GM10847 (cell line): ENCODE measurements around the gene ADPRHL1.

ENCODE experiments used
- POLR2A ChIP-seq: IDR thresholded peaks from 2 replicates; pipeline ENCODE4 v1.6.1; 2011; ENCODE audit not compliant: insufficient read length; ENCODE audit errors: extremely low read depth

Gene ADPRHL1

DNA sequence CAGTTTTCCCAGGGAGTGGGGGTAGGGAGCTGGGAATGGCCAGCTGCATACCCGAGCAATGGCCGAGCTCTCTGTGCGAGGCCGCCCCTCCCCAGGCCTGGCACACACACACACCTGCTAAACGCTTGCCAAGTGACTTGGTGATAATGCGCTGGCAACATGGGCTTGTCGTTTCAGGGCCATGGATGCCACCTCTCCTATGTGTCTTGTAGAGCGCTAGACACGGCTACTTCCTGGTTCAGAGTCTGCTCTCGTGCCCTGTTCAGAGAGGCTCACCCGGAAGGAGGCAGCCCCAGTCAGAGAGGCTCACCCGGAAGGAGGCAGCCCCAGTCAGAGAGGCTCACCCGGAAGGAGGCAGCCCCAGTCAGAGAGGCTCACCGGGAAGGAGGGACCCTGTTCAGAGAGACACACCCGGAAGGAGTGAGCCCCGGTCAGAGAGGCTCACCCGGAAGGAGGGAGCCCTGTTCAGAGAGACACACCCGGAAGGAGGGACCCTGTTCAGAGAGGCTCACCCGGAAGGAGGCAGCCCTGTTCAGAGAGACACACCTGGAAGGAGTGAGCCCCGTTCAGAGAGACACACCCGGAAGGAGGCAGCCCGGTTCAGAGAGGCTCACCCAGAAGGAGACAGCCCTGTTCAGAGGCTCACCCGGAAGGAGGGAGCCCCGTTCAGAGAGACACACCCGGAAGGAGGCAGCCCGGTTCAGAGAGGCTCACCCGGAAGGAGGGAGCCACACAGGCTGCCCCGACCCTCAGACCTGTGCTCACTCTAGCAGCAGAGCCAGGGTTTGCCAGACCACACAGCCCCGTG lies 4.2 kb downstream of the ADPRHL1 start:
- TF ChIP-seq POLR2A = no peak

DNA sequence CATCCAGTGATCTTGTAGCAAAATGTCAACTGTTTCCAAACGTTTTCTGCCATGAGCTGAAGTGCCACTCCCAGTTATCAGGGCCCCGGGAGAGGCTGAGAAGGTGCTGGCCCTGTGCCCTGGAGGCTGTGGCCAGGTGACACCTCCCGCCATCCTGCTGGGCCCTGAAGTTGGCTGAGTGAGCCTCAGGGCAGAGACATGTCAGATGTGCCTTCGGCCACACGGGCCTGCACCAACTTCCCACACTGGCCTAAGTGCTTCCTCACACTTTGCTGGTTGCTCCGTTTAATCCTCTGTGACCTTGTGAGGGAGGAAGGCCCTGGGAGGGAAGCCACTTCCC lies 4.8 kb downstream of the ADPRHL1 start:
- no peak for TF ChIP-seq POLR2A

- TF ChIP-seq POLR2A = no peak
These were observed 5.7 kb downstream of the ADPRHL1 start for GRCh38 chr13:113447596-113447995.

DNA sequence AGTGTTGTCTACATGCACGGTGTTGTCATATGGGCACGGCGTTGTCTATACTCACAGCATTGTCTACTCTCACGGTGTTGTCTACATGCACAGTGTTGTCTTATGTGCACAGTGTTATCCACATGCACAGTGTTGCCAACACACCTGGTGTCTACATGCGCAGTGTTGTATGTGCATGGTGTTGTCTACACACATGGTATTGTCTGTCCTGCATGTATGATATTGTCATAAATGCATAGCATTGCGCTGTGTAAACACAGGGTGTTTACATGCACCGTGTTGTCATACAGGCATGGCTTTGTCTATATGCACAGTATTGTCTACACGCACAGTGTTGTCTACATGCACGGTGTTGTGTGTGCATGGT lies 6.8 kb downstream of the ADPRHL1 start:
- no peak for TF ChIP-seq POLR2A

GRCh38 chr13:113445791-113446487 lies 7.3 kb downstream of the ADPRHL1 start:
- TF ChIP-seq POLR2A = no peak

GRCh38 chr13:113443991-113444390 lies 9.3 kb downstream of the ADPRHL1 start:
- no peak for TF ChIP-seq POLR2A

DNA sequence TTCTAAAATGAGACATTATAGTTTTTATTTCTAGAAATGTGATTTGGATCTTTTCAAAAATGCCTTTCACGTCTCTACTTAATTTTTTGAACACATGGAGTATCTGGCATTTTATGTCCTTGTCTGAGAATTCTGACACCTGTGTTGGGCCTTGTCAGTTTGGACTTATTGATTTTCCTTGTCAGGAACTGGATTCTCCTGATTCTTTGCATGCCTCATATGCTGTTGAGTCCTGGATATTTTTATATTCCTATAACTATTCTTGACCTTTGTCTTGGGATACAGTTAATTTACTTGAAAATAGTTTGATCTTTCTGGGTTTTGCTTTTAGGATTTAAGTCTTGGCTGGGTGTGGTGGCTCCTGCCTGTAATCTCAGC lies 10.3 kb downstream of the ADPRHL1 start:
- no peak for TF ChIP-seq POLR2A

DNA sequence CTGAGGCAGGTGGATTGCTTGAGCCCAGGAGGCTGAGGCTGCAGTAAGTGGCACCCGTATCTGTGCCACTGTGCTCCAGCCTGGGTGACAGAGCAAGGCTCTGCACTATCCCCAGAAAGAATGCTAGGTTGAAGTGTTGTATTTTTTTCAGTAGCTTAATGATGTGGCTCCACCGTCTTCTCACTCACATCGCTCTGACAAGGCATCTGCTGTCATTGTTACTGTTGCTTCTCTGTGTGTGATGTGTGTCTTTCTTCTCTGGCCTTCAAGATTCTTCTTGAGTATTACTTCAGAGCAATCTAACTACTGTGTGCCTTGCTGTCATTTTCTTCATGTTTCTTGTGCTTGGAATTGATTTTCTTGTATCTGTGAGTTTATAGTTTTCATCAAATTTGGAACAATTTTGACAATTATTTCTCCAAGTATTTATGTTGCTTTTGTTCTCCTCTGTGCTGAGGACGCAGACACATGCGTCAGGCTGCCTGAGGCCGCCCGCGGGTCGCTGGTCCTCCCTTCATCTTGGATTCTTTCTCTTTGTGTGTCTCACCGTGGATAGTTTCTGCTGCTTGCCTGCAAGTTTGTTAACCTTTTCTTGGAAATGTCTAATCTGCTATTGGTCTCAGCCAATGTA lies 10.8 kb downstream of the ADPRHL1 start:
- no peak for TF ChIP-seq POLR2A

DNA sequence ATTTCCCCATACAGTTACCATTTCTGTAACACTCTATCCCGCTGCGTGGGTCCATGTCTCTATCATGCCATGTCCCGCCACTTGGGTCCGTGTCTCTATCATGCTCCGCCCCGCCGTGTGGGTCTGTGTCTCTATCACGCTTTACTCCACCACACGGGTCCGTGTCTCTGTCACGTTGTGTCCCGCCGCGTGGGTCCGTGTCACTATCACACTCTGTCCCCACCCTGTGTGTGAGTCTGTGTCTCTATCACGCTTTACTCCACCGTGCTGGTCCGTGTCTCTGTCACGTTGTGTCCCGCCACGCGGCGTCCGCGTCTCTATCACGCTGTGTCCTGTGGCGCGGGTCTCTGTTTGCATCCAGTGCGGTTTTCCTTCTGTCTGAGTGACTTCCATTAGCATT lies 11.6 kb downstream of the ADPRHL1 start:
- no peak for TF ChIP-seq POLR2A

DNA sequence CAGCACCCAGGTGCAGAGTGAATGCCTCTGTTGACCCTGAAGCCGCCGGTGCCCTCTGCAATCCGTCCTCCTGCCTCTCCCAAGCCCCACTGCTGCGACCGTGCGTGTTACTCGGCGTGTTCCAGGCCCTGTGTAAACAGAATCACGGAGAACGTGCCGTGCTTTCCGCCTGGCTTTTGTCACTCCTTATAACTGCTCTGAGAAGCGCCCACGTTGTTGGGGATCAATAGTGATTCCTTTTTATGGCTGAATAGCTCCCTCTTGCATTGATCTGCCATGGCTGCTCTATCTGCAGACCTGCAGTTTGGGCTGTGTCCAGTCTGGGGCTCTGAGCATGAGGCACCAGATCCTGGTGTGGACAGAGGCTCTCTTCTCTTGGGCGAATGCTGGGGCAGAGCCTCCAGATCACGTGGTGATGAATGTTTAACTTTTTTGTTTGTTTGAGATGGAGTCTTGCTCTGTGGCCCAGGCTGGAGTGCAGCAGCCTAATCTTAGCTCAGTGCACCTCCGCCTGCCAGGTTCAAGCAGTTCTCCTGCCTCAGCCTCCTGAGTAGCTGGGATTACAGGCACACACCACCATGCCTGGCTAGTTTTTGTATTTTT lies 15.8 kb downstream of the ADPRHL1 start:
- TF ChIP-seq POLR2A = no peak

GRCh38 chr13:113433391-113433916 lies 19.8 kb downstream of the ADPRHL1 start:
- TF ChIP-seq POLR2A = no peak

DNA sequence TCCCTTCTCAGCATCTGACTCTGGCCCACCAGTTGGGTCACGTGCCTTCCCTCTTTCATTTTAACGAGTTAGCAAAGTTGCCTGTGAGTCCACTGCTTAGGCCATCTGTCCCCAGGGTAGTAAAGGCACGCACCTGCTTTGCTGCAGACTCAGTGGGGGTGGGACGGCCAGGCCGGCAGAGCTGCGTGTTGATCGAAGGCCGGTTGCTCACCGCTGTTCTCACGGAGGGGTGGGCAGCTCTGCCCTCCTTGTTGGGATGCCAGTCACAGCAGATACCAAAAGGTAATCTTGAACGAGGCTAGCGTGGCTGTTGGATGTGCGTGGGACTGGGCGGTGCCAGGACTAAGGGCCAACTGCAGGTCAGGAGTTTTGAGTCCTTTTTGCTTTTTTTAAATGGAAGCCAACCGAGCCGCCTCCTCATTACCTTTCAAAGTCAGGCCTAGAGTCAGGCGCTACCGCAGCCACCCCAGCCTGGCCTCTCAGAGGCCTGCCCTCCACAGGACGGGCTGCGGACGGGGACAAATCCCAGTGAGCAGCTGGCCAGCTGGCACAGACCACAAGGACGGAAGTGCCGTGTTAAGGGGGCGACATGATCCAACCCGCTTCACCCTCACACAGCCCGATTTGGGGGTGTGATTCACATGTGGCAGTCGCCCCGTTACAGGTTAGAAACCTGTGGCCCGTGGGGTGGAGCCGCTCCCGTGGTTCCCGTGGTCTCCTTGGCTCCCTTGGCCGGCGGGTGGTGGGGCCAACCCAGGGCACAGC lies 20.6 kb downstream of the ADPRHL1 start:
- TF ChIP-seq POLR2A = no peak

DNA sequence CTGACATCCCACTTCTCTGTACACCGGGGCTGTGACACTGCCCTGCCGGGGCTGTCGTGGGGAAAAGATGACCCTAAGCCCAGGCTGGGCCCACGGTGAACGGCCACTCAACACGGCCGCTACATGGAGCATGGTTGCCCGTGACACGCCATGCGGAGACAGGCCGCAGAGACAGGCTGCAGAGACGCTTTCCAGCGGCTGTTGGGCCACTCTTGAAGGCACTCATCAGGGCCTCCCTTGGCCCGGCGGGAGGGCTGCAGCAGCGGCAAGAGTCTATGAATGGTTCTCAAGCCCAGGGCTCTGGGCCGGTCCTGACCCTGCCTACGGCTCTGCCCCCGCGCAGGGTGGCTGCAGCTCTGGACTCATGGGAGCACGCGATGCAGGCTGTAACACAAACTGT lies 22.1 kb downstream of the ADPRHL1 start:
- TF ChIP-seq POLR2A = no peak

- TF ChIP-seq POLR2A = no peak
These were observed 22.7 kb downstream of the ADPRHL1 start for GRCh38 chr13:113430378-113431110.
